ENCODE results near the gene AGAP6. TPM values are rescaled to one million over a fixed set of nuclear protein-coding genes. Genes with fewer than 3 reads are reported as not detected.
"Not testable (repeated sequence)": the region's sequence is repeated elsewhere in the genome, so short reads cannot be mapped to it uniquely, and the experiment has no call there.

Gene AGAP6
- total RNA-seq (10 to 100 TPM; 33.3 to 52.1 TPM), polyA plus RNA-seq (ENCODE audit: insufficient read depth, low read depth, low replicate concordance) (21.2 TPM)
- long read RNA-seq, donor 1, partial matches to known transcripts = 0 of 4 reads
- long read RNA-seq, donor 1, other reads (novel, unspliced or antisense) = 0 of 4 reads
- long read RNA-seq, donor 2 = 0 reads

DNA sequence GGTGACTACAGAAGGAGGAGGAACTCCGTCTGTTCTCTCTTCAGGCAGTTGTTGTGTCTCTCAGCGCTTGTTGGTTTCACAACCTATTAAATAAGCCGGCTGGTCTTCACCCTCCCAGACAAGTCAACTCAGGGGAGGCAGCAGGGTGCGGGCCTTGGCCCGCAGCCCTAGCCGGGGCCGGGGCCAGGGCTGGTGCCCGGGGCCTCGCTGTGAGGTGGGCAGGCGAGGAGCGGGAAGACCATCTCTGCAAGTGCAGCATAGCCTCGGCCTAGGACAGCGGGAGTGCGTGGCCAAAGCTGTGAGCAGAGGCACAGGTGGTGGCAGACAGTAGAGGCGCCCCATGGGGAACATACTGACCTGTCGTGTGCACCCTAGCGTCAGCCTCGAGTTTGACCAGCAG lies at the start of gene AGAP6:
Gene AGAP6, plus strand, starts transcription at position 31 of the 400 bp plus-strand sequence. Its CDS starts 310 bp downstream, at position 341.
- H3K27me3 ChIP-seq; H3K4me1 ChIP-seq; H3K9me3 ChIP-seq; H3K27ac ChIP-seq; intact Hi-C loops (cut with DNase I; ENCODE audit: low total_unique reads); H3K4me3 ChIP-seq; DNase-seq; H3K36me3 ChIP-seq (ENCODE audit: low read depth, missing control alignments): not testable (repeated sequence)
- 95 to 100% methylated on average over 8 to 18 of the region's 18 CpGs for WGBS, 2 donors

DNA sequence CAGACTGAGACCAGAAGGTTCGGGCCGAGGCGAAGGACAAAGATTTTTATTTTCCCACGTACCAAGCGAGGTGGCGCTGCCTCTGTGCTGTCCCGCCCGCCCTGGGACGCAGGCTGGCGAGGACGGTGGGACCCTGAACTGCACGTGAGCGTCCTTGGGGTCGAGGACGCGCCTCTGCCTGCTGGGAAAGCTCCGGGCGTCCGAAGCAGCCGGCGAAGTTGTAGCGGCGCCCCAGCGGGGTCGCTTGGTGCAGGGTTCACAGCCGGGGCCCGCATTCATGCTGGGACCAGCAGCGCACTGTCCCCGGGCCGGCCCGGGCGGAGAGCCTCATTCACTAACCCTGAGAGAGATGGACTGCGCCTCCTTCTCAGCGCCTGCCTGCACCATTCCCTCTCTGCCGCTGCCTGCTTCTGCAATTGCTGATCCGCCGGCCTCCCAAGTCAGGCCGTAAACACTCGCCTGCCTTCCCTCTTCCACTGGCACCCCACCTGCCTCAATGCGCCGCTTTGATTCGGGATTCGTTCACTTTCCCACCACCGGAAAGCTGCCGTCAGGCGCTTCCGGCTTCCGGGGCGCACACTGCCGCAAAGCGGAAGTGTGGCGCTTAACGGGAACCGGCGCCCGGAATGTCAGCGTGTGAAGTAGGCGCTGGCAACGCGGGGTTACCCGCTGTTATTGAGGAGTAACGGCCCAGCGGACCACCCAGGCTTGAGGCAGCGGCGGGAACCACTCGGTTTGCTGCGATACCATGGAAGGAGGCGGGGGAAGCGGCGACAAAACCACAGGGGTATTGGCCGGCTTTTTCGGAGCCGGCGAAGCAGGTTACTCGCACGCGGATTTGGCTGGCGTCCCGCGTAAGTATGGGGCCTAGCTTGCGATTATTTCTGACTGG lies 46.5 kb upstream of the AGAP6 start, which contains the start of the genes PARG and TIMM23B:
Gene PARG, minus strand, starts transcription at position 581 of the 892 bp plus-strand sequence. Its CDS starts 302 bp downstream, at position 279.
Gene TIMM23B, plus strand, starts transcription at position 607 of the 892 bp plus-strand sequence. Its CDS starts 142 bp downstream, at position 749.
- H3K4me1 ChIP-seq; H3K9me3 ChIP-seq; H3K36me3 ChIP-seq (ENCODE audit: low read depth, missing control alignments); H3K27me3 ChIP-seq; intact Hi-C loops (cut with DNase I; ENCODE audit: low total_unique reads): not testable (repeated sequence)
- peak; percentile 86 for DNase-seq
- Histone ChIP-seq H3K4me3 (peak within 1 kb of the TSS; percentile 87 to 88), H3K27ac (peak within 1 kb of the TSS; percentile 14 to 61)
- 0% methylated on average over 17 to 46 of the region's 81 CpGs for WGBS, 2 donors

DNA sequence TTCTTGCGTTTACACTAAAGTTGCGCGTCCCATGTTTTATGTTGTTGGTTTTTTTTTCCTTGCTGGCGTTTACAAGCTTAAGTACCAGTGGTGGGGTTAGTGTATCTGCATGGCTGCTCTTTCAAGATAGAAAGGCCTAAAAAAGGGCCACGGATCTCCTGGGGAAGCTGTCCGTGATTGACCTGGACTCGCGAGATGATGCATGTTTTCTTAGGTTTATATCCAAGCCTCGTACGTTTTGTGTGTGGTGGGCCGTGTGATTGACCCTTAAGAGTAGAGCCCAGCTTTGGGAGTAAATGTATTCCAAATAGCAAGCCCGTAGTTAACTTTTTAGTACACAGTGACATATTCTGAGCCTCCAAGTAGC lies 45.9 kb upstream of the AGAP6 start:
- H3K27ac ChIP-seq = peak overlapping the region in 1 of 2 donors; percentile 61
- not testable (repeated sequence) for DNase-seq

DNA sequence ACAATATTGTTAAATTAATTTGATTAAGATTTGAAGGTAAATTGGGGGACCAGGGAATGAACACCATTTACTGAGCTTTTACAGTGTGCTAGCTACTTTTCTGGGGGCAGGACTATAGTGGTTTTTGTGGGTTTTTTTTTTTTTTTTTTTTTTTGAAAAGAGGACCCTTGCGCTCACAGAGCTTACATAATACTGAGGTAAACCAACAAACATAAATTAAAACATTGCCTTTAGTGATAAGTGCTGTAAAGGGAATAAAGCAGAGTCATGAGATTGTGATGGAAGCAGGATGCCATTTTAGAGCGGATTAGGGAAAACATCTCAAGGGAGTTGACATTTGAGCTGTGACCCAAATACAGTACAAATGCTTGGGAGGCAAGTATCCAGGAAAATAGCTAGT lies 44.6 kb upstream of the AGAP6 start:
- DNase-seq; intact Hi-C loops (cut with DNase I; ENCODE audit: low total_unique reads); H3K36me3 ChIP-seq (ENCODE audit: low read depth, missing control alignments); H3K27me3 ChIP-seq; H3K4me1 ChIP-seq; H3K9me3 ChIP-seq; H3K4me3 ChIP-seq; H3K27ac ChIP-seq: not testable (repeated sequence)
- 75 to 87% methylated on average over 2 of the region's 2 CpGs for WGBS, 2 donors

More for the DNA sequence above, 45.9 kb upstream of the AGAP6 start:
- H3K36me3 ChIP-seq (ENCODE audit: low read depth, missing control alignments); H3K4me1 ChIP-seq; intact Hi-C loops (cut with DNase I; ENCODE audit: low total_unique reads); H3K9me3 ChIP-seq; H3K27me3 ChIP-seq: not testable (repeated sequence)
- WGBS, 2 donors = 0% methylated on average over 12 of the region's 12 CpGs
- peak overlapping the region; percentile 87 to 88 for H3K4me3 ChIP-seq

DNA sequence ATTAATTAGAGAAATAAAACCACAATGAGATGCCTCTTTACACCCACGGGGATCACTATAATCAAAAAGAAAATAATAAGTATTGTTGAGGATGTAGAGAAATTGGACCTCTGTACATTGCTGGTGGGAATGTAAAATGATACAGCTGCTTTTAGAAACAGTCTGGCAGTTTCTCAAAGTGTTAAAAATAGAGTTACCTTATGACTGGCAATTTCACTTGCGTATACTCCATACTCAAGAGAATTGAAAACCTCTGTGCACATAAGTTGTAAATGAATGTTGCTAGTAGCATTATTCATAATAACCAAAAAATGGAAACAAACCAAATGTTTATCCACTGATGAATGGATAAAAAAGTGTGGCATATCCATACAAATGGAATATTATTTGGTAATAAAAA lies 40.1 kb upstream of the AGAP6 start:
- H3K36me3 ChIP-seq (ENCODE audit: low read depth, missing control alignments); DNase-seq; H3K9me3 ChIP-seq; H3K4me3 ChIP-seq; intact Hi-C loops (cut with DNase I; ENCODE audit: low total_unique reads); H3K27me3 ChIP-seq; H3K4me1 ChIP-seq; H3K27ac ChIP-seq: not testable (repeated sequence)
- WGBS, 2 donors = 86 to 100% methylated on average over 1 of the region's 2 CpGs

DNA sequence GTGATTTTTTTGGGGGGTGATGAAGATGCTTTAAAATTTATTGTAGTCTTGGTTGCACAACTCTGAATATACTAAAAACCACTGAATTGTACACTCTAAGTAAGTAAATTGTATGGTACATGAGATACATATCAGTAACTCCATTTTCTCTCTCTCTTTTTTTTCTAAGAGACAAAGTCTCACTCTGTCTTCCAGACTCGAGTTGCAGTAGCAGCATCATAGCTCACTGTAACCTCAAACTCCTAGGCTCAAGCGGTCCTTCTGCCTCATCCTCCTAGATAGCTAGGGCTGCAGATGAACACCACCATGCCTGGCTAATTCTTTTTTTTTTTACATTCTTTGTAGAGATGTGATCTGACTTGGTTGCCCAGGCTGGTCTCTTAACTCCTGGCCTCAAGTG lies 39.5 kb upstream of the AGAP6 start:
- WGBS, 2 donors = 100% methylated on average over 2 of the region's 2 CpGs
- H3K4me1 ChIP-seq; H3K27ac ChIP-seq; H3K9me3 ChIP-seq; intact Hi-C loops (cut with DNase I; ENCODE audit: low total_unique reads); DNase-seq; H3K4me3 ChIP-seq; H3K27me3 ChIP-seq; H3K36me3 ChIP-seq (ENCODE audit: low read depth, missing control alignments): not testable (repeated sequence)

DNA sequence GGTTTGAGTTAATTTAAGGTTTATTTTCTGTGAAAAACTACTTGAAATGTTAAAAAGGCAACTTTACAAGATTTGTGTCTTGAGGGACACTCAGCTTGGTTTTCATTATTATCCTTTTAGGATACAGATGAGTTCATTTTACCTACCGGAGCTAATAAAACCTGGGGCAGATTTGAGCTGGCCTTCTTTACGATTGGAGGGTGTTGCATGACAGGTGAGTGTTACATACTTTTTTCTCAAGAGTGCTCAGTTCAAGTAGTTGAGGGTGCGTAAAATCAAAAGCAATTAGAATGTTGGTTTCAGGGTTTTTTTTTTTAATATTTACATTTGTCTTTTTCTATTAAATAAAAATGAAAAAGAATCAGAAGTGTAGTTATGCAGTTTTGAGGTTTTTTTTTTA lies 36.2 kb upstream of the AGAP6 start:
- intact Hi-C loops (cut with DNase I; ENCODE audit: low total_unique reads); H3K4me3 ChIP-seq; H3K27me3 ChIP-seq; DNase-seq; H3K9me3 ChIP-seq; H3K36me3 ChIP-seq (ENCODE audit: low read depth, missing control alignments); H3K4me1 ChIP-seq; H3K27ac ChIP-seq: not testable (repeated sequence)
- WGBS, 2 donors = 79 to 88% methylated on average over 3 of the region's 3 CpGs

DNA sequence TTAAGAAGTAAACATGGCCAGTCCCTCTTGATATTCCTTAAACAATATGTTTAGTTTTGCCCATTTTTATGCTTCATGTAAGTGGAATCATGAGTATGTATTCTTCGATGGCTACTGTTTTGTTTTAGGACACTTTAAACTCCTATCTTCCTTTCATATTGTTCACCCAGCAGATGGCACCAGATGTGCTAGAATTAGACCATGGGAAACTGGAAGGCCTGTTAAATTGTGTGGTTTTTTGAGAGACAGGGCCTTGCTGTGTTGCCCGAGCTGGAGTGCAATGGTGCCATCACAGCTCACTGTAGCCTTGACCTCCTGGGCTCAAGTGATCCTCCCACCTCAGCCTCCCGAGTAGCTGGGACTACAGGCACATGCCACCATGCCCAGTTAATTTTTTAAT lies 35.1 kb upstream of the AGAP6 start:
- H3K27ac ChIP-seq; H3K36me3 ChIP-seq (ENCODE audit: low read depth, missing control alignments); intact Hi-C loops (cut with DNase I; ENCODE audit: low total_unique reads); H3K4me1 ChIP-seq; DNase-seq; H3K27me3 ChIP-seq; H3K4me3 ChIP-seq; H3K9me3 ChIP-seq: not testable (repeated sequence)
- 58 to 94% methylated on average over 1 to 3 of the region's 3 CpGs for WGBS, 2 donors

DNA sequence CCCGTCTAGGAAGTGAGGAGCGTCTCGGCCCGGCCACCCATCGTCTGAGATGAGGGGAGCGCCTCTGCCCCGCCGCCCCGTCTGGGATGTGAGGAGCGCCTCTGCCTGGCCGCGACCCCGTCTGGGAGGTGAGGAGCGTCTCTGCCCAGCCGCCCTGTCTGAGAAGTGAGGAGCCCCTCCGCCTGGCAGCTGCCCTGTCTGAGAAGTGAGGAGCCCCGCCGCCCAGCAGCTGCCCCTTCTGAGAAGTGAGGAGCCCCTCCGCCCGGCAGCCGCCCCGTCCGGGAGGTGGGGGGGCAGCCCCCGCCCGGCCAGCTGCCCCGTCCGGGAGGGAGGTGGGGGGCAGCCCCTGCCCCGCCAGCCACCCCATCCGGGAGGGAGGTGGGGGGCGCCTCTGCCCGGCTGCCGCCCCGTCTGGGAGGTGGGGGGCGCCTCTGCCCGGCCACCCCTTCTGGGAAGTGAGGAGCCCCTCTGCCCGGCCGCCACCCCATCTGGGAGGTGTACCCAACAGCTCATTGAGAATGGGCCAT lies 17.8 kb upstream of the AGAP6 start:
- H3K27me3 ChIP-seq; DNase-seq; intact Hi-C loops (cut with DNase I; ENCODE audit: low total_unique reads); H3K36me3 ChIP-seq (ENCODE audit: low read depth, missing control alignments); H3K27ac ChIP-seq; H3K4me1 ChIP-seq; H3K4me3 ChIP-seq; H3K9me3 ChIP-seq: not testable (repeated sequence)
- WGBS, 2 donors = 97% methylated on average over 34 of the region's 37 CpGs; no CpG with 5 or more reads in 1 of the 2 donors

DNA sequence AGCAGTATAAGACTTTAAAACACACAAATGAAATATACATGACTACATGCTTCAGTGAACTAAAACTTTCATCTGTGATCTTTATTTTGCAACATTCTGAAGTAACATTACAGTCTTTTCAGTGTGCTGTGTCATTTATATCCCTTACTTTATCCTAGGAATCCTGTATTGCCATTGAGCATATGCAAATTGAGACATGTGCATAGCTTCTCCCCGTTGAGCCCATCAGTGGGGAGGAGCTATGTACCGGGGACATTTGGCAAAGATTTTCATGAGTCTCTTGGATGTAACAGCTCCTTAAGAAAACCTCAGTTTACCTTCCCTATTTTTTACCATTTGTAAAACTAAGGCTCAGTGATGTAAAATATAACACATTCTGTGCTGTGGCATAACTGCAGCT lies 16.7 kb upstream of the AGAP6 start:
- 58 to 86% methylated on average over 2 of the region's 2 CpGs for WGBS, 2 donors
- intact Hi-C loops (cut with DNase I; ENCODE audit: low total_unique reads); H3K36me3 ChIP-seq (ENCODE audit: low read depth, missing control alignments); H3K4me1 ChIP-seq; H3K27ac ChIP-seq; DNase-seq; H3K9me3 ChIP-seq; H3K4me3 ChIP-seq; H3K27me3 ChIP-seq: not testable (repeated sequence)

DNA sequence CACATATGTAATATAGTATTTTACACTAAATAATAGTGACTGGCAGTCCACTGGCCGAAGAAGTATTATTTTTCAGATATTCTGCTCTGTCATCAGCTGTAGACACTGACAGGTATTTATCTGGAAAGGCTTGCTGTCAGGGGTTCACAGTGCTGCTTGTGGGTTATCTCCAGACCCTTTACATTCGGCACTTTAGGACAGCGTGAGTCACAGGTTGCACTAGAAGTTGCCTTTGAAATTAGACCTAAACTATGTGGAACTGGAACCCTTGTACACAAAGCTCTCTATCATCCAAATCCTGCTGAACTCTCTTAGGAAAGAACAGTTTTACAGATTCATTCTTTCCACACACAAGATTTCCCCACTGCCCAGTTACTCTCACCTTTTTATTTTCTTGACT lies 16.1 kb upstream of the AGAP6 start:
- intact Hi-C loops (cut with DNase I; ENCODE audit: low total_unique reads); H3K4me3 ChIP-seq; H3K27ac ChIP-seq; DNase-seq; H3K4me1 ChIP-seq; H3K27me3 ChIP-seq; H3K9me3 ChIP-seq; H3K36me3 ChIP-seq (ENCODE audit: low read depth, missing control alignments): not testable (repeated sequence)
- 98 to 100% methylated on average over 1 to 3 of the region's 3 CpGs for WGBS, 2 donors

DNA sequence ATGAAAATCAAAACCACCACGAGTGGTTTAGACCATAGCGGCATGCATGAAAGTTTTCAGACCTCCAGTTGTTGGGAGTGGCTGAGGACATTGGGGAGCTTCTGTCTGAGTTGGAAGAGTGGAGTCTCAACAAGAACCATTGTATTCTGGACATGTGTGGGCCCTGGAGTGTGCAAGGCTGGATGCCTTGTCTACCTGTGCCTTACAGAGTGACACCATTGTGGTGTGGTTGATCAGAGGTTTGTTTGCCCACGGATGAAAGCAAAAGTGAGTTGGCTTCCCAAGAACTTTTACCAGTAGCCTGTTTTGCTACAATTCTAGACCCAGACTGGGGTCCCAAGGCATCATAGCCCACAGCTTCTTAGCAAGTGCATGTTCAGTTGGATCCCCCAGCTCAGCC lies 10.4 kb upstream of the AGAP6 start:
- DNase-seq; H3K4me3 ChIP-seq; H3K36me3 ChIP-seq (ENCODE audit: low read depth, missing control alignments); H3K9me3 ChIP-seq; intact Hi-C loops (cut with DNase I; ENCODE audit: low total_unique reads); H3K27ac ChIP-seq; H3K27me3 ChIP-seq; H3K4me1 ChIP-seq: not testable (repeated sequence)
- 90 to 96% methylated on average over 3 of the region's 3 CpGs for WGBS, 2 donors

Measured in testis (tissue), 5 donors.